IPS DF 19.7 (cell line): ENCODE results near the gene GNAZ.
"Not testable (repeated sequence)": the region's sequence is repeated elsewhere in the genome, so short reads cannot be mapped to it uniquely, and the experiment has no call there.

Experiments
- DNase-seq: peaks from one replicate; pipeline ENCODE4 v3.0.0-alpha.2; 2013; ENCODE audit warnings: low read depth, low spot score

GNAZ gene

GRCh38 chr22:23132376-23133091 lies 62.2 kb downstream of the GNAZ start:
- no peak for DNase-seq

GRCh38 chr22:23133922-23134321 lies 63.6 kb downstream of the GNAZ start:
- no peak for DNase-seq

GRCh38 chr22:23136991-23137390 lies 66.7 kb downstream of the GNAZ start:
- not testable (repeated sequence) for DNase-seq

GRCh38 chr22:23137468-23137867 lies 67.1 kb downstream of the GNAZ start:
- DNase-seq: no peak

- no peak for DNase-seq
These were observed 67.7 kb downstream of the GNAZ start for GRCh38 chr22:23137905-23138561.

- DNase-seq: no peak
These were observed 68.5 kb downstream of the GNAZ start for GRCh38 chr22:23138584-23139435.

GRCh38 chr22:23140385-23140784 lies 70.1 kb downstream of the GNAZ start:
- no peak for DNase-seq

- no peak for DNase-seq
These were observed 72.3 kb downstream of the GNAZ start for GRCh38 chr22:23142546-23143105.

GRCh38 chr22:23143119-23143518 lies 72.8 kb downstream of the GNAZ start:
- DNase-seq: no peak

- no peak for DNase-seq
These were observed 74.1 kb downstream of the GNAZ start for GRCh38 chr22:23144432-23144831.

GRCh38 chr22:23144932-23145877 lies 74.9 kb downstream of the GNAZ start, which contains the start of gene RAB36:
RAB36 (plus strand) TSS chr22:23145477; CDS start chr22:23146617, 1,140 bp downstream.
- peak; percentile 94 for DNase-seq

GRCh38 chr22:23145878-23146470 lies 75.7 kb downstream of the GNAZ start:
- DNase-seq: no peak

- DNase-seq: no peak
These were observed 76.3 kb downstream of the GNAZ start for GRCh38 chr22:23146478-23147205.

GRCh38 chr22:23147617-23148387 lies 77.5 kb downstream of the GNAZ start:
- no peak for DNase-seq

GRCh38 chr22:23149743-23150238 lies 79.5 kb downstream of the GNAZ start:
- DNase-seq: no peak

- DNase-seq: no peak
These were observed 80.4 kb downstream of the GNAZ start for GRCh38 chr22:23150762-23151161.

- no peak for DNase-seq
These were observed 81.5 kb downstream of the GNAZ start for GRCh38 chr22:23151827-23152226.

- no peak for DNase-seq
These were observed 82.2 kb downstream of the GNAZ start for GRCh38 chr22:23152238-23153114.
